Heart left ventricle (tissue), 13 donors: ENCODE data around the gene OAT.

Experiments
- CTCF ChIP-seq, 12 donors: fragments of 200-600 bp; sonication (generic) in 4 of 12; IDR thresholded peaks; one replicate each; pipeline versions ENCODE4 v1.5.0 to v1.8.0; 2018 to 2022; ENCODE audit warnings: antibody characterized with exemption in 12 of 12, mild to moderate bottlenecking in 5 of 12
- POLR2A ChIP-seq, 2 donors: fragments of 450-650 bp; IDR thresholded peaks; one replicate each; pipeline ENCODE4 v1.6.1; 2017; ENCODE audit warnings: antibody characterized with exemption in 2 of 2, mild to moderate bottlenecking in 2 of 2, moderate library complexity in 2 of 2
- donor health status: ischemic (EF 13 %, LVEDD 7.1; RV severe dilation, severe dysfunction).
- donor health status: DM: no; HTN: yes; CAD: no.
- donor health status: DM: no; HTN: no; CAD: no.
- donor health status: ischemic (EF 25% LVEDD 6.9; RV normal size, moderate dysfunction).
- donor health status: ischemic (EF 25% LVEDD 5.7; RV mildly dilated, moderate dysfunction).
- donor health status: ischemic (EF 35%, LVEDD 5.7; RV mildly dilated, moderate dysfunction).
- donor health status: nonischemic (EF 11% LVEDD 7.7; RV severe dilation, severe dysfunction).
- donor health status: DM: yes; HTN: yes; CAD: no.
- donor health status: PGD.
- donor health status: ischemic (EF 29% LVEDD 5.4; RV normal size, mild dysfunction).
- donor health status: nonischemic (EF 23%, LVEDD 6.1; RV moderate dilation, normal function).

- no peak for TF ChIP-seq CTCF (IDR thresholded peaks at IDR 0.05)
- TF ChIP-seq POLR2A (IDR thresholded peaks at IDR 0.05) = no peak
Measured at GRCh38 chr10:124408357-124408756, 10.4 kb downstream of the OAT start.
